HCT116 (cell line): ENCODE measurements around the gene AGBL1. TPM values are rescaled to one million over a fixed set of nuclear protein-coding genes. Genes with fewer than 3 reads are reported as not detected.

Source experiments
- ATAC-seq: fragments of 200-7000 bp; cut with Tn5 transposase; 2 replicates; pipeline ENCODE4 v1.9.1; 2020; ENCODE audit warnings: mild to moderate bottlenecking, moderate library complexity
- BruUV-seq: library from RNA; stranded (reverse); fragments of 400-500 nt; replicated peaks from 2 replicates; lab custom pipeline; 2021; lab: Mats Ljungman, UMichigan
- CTCF ChIA-PET: fragments of 300-600 bp; sonication (Branson Sonifier 250); formaldehyde crosslinking; loops from one replicate; lab custom pipeline; 2021; ENCODE audit warnings: antibody characterized with exemption; lab: Charles Lee
- POLR2A ChIA-PET: fragments of 300-600, 350-600 bp; sonication (Branson Sonifier 250); formaldehyde crosslinking; loops from one replicate; lab custom pipeline; 2021; ENCODE audit warnings: antibody characterized with exemption; lab: Charles Lee
- RAD21 ChIA-PET, 2 experiments: fragments of 300-600 bp; sonication (Branson Sonifier 250); formaldehyde crosslinking; loops; one replicate each; lab custom pipeline; 2023; ENCODE audit warnings: low total read pairs in 2 of 2; ENCODE audit not compliant: uncharacterized antibody in 2 of 2, unreplicated experiment in 2 of 2, low non-redundant PET in 1 of 2; lab: Charles Lee
- DNase-seq: peaks from one replicate; pipeline ENCODE4 v3.0.0-alpha.2; 2010; ENCODE audit warnings: low read depth, low spot score
- H2AFZ ChIP-seq: fragments of 200-600 bp; shearing (Covaris generic), sonication (generic); 2 replicates; pipeline ENCODE4 v1.6.1; 2017; ENCODE audit warnings: low read depth, mixed run types, mixed read lengths, antibody characterized with exemption, low read length; ENCODE audit not compliant: poor library complexity, severe bottlenecking
- H3K27ac ChIP-seq: 2 replicates; pipeline ENCODE4 v1.5.1; 2012; ENCODE audit warnings: low read depth, low read length
- H3K27me3 ChIP-seq: fragments of 200-600 bp; sonication (generic); 2 replicates; pipeline ENCODE4 v1.6.1; 2016; ENCODE audit warnings: mixed run types, low read length, mixed read lengths; ENCODE audit not compliant: insufficient read depth
- H3K36me3 ChIP-seq, 2 experiments: fragments of 200-500 bp in 1 of 2; fragments of 200-600 bp in 1 of 2; sonication (Bioruptor generic) in 1 of 2; sonication (generic) in 1 of 2; 2 replicates each; pipeline versions ENCODE4 v1.5.1 to v1.6.1; 2014 to 2016; ENCODE audit warnings: low read length in 2 of 2, inconsistent platforms in 1 of 2, mixed read lengths in 1 of 2, mixed run types in 1 of 2; ENCODE audit not compliant: insufficient read depth in 2 of 2, control insufficient read depth in 1 of 2
- H3K4me1 ChIP-seq, 2 experiments: fragments of 200-600 bp in 1 of 2; sonication (generic) in 1 of 2; 2 replicates each; pipeline versions ENCODE4 v1.5.1 to v1.6.1; 2012 to 2017; ENCODE audit warnings: low read length in 2 of 2, inconsistent platforms in 1 of 2, mild to moderate bottlenecking in 1 of 2, mixed read lengths in 1 of 2, mixed run types in 1 of 2, moderate library complexity in 1 of 2; ENCODE audit not compliant: insufficient read depth in 2 of 2, control insufficient read depth in 1 of 2
- H3K4me2 ChIP-seq: fragments of 200-600 bp; sonication (generic); 2 replicates; pipeline ENCODE4 v1.6.1; 2017; ENCODE audit warnings: mixed run types, low read length, mixed read lengths
- H3K4me3 ChIP-seq, 2 experiments: fragments of 200-600 bp in 1 of 2; sonication (generic) in 1 of 2; replicated peaks in 1 of 2; 2 replicates each; pipeline ENCODE4 v1.5.1; 2011 to 2016; ENCODE audit warnings: low read length in 2 of 2, control low read depth in 1 of 2, low read depth in 1 of 2, mild to moderate bottlenecking in 1 of 2, mixed read lengths in 1 of 2, mixed run types in 1 of 2
- H3K79me2 ChIP-seq: fragments of 200-600 bp; sonication (generic); 2 replicates; pipeline ENCODE4 v1.6.1; 2017; ENCODE audit warnings: mild to moderate bottlenecking, mixed run types, low read length, moderate library complexity, mixed read lengths; ENCODE audit not compliant: insufficient read depth
- H3K9ac ChIP-seq: fragments of 200-600 bp; sonication (generic); 2 replicates; pipeline ENCODE4 v1.6.1; 2016; ENCODE audit warnings: low read length, mixed read lengths
- H3K9me2 ChIP-seq: fragments of 200-600 bp; sonication (generic), shearing (Covaris generic); 2 replicates; pipeline ENCODE4 v1.6.1; 2017; ENCODE audit warnings: mixed run types, mild to moderate bottlenecking, moderate library complexity; ENCODE audit not compliant: insufficient read depth
- H3K9me3 ChIP-seq, 2 experiments: fragments of 200-500 bp in 1 of 2; fragments of 200-600 bp in 1 of 2; sonication (Bioruptor generic) in 1 of 2; sonication (generic) in 1 of 2; 2 replicates each; pipeline ENCODE4 v1.6.1; 2014 to 2017; ENCODE audit warnings: low read length in 2 of 2, mixed read lengths in 2 of 2, inconsistent platforms in 1 of 2, low read depth in 1 of 2, mild to moderate bottlenecking in 1 of 2, mixed run types in 1 of 2, moderate library complexity in 1 of 2; ENCODE audit not compliant: control insufficient read depth in 1 of 2, insufficient read depth in 1 of 2
- H4K20me1 ChIP-seq: fragments of 200-600 bp; sonication (generic), shearing (Covaris generic); 2 replicates; pipeline ENCODE4 v1.6.1; 2017; ENCODE audit warnings: mixed run types, mild to moderate bottlenecking, moderate library complexity; ENCODE audit not compliant: insufficient read depth
- CBX3 ChIP-seq: IDR thresholded peaks from 2 replicates; pipeline ENCODE4 v1.6.1; 2012; ENCODE audit warnings: low read depth
- CEBPB ChIP-seq: IDR thresholded peaks from 2 replicates; pipeline ENCODE4 v1.6.1; 2012; ENCODE audit warnings: low read depth
- POLR2A ChIP-seq: IDR thresholded peaks from 2 replicates; pipeline ENCODE4 v1.7.0; 2011; ENCODE audit warnings: borderline replicate concordance; ENCODE audit not compliant: insufficient read depth, insufficient read length; ENCODE audit errors: extremely low read depth
- REST ChIP-seq: IDR thresholded peaks from 2 replicates; pipeline ENCODE4 v1.6.1; 2012; ENCODE audit warnings: low read depth
- SRF ChIP-seq: IDR thresholded peaks from 2 replicates; pipeline ENCODE4 v1.6.1; 2012; ENCODE audit warnings: low read depth
- intact Hi-C: fragments of 100-400 bp; cut with micrococcal nuclease; formaldehyde crosslinking; loops from 2 replicates; pipeline ENCODE4 v1.10.0; 2022
- total RNA-seq: library from RNA; stranded (reverse); gene quantifications from one replicate; pipeline ENCODE4 v1.2.1, GENCODE V29; 2021; ENCODE audit not compliant: unreplicated experiment

AGBL1 gene
- total RNA-seq, 1 experiment from 2014 or later = not detected

- BruUV-seq = no TSS peak
- H3K27ac ChIP-seq = no peak overlapping the region
- no peaks in the 10 kb centered on the region for H4K20me1 ChIP-seq
- no peak overlapping the region for H3K4me2 ChIP-seq
- H3K4me3 ChIP-seq = no peak overlapping the region
- H3K79me2 ChIP-seq = no peaks in the 10 kb centered on the region
- no peaks in the 10 kb centered on the region for H3K4me1 ChIP-seq
- no peak for TF ChIP-seq REST
- no peak for TF ChIP-seq POLR2A
- ATAC-seq (no peak), DNase-seq (no peak)
- RAD21 ChIA-PET = no interaction called here
- no peaks in the 10 kb centered on the region for H3K36me3 ChIP-seq
- CTCF ChIA-PET = no interaction called here
- no peak overlapping the region for H2AFZ ChIP-seq
- intact Hi-C loops = no loop called here
- H3K9me2 ChIP-seq = no peaks in the 10 kb centered on the region
- H3K9me3 ChIP-seq = no peaks in the 10 kb centered on the region
- POLR2A ChIA-PET = no interaction called here
- H3K9ac ChIP-seq = no peak overlapping the region
- H3K27me3 ChIP-seq = no peaks in the 10 kb centered on the region
Observed at GRCh38 chr15:86161250-86161649, 81.6 kb downstream of the AGBL1 start.

- CTCF ChIA-PET = no interaction called here
Observed at GRCh38 chr15:86162172-86162591, 82.5 kb downstream of the AGBL1 start.

More at GRCh38 chr15:86162172-86162591, 82.5 kb downstream of the AGBL1 start:
- H3K27me3 ChIP-seq = no peaks in the 10 kb centered on the region
- ChIA-PET POLR2A (no interaction called here), RAD21 (no interaction called here)
- H3K79me2 ChIP-seq = no peaks in the 10 kb centered on the region
- H3K4me1 ChIP-seq = no peaks in the 10 kb centered on the region
- H3K9me2 ChIP-seq = no peaks in the 10 kb centered on the region
- BruUV-seq = no TSS peak
- no peak overlapping the region for H2AFZ ChIP-seq
- H3K4me3 ChIP-seq = no peak overlapping the region
- H4K20me1 ChIP-seq = no peaks in the 10 kb centered on the region
- H3K36me3 ChIP-seq = no peaks in the 10 kb centered on the region
- TF ChIP-seq SRF (no peak), CBX3 (no peak), CEBPB (no peak)
- intact Hi-C loops = no loop called here
- DNase-seq (no peak), ATAC-seq (no peak)
- H3K9ac ChIP-seq = no peak overlapping the region
- H3K4me2 ChIP-seq = no peak overlapping the region
- no peak overlapping the region for H3K27ac ChIP-seq
- H3K9me3 ChIP-seq = no peaks in the 10 kb centered on the region
